Fibroblast of lung (primary cell): ENCODE measurements around the gene PRSS16. TPM values are rescaled to one million over a fixed set of nuclear protein-coding genes. Genes with fewer than 3 reads are reported as not detected.
A peak's percentile ranks its signal among the peaks of the same experiment; 100 is the strongest.

Experiments used
- DNase-seq, 2 donors: peaks; one replicate each; pipeline versions ENCODE4 v3.0.0 to v3.0.0-alpha.2; 2010; ENCODE audit warnings: low read depth in 2 of 2
- H2AFZ ChIP-seq: 2 replicates; pipeline ENCODE4 v1.5.1; 2012; ENCODE audit warnings: low read length, control low read depth, inconsistent platforms
- H3K27ac ChIP-seq: 2 replicates; pipeline ENCODE4 v1.5.1; 2011; ENCODE audit warnings: low read length, control low read depth; ENCODE audit not compliant: insufficient read depth
- H3K27me3 ChIP-seq: 2 replicates; pipeline ENCODE4 v1.5.1; 2011; ENCODE audit warnings: mild to moderate bottlenecking, low read length; ENCODE audit not compliant: control insufficient read depth, insufficient read depth
- H3K36me3 ChIP-seq: 2 replicates; pipeline ENCODE4 v1.5.1; 2011; ENCODE audit warnings: low read length; ENCODE audit not compliant: control insufficient read depth, insufficient read depth
- H3K4me1 ChIP-seq: 2 replicates; pipeline ENCODE4 v1.5.1; 2011; ENCODE audit warnings: low read length; ENCODE audit not compliant: control insufficient read depth, insufficient read depth; ENCODE audit errors: extremely low read depth
- H3K4me2 ChIP-seq: 2 replicates; pipeline ENCODE4 v1.5.1; 2011; ENCODE audit warnings: low read length, control low read depth; ENCODE audit not compliant: insufficient read depth; ENCODE audit errors: extremely low read depth
- H3K4me3 ChIP-seq, 4 experiments: fragments of 200-600 bp in 1 of 4; sonication (generic) in 1 of 4; replicated peaks in 1 of 4; 2 replicates each; pipeline ENCODE4 v1.5.1; 2011 to 2016; ENCODE audit warnings: low read length in 4 of 4, low read depth in 3 of 4, mild to moderate bottlenecking in 3 of 4, control low read depth in 2 of 4, inconsistent platforms in 1 of 4, mixed read lengths in 1 of 4; ENCODE audit not compliant: insufficient read depth in 1 of 4; ENCODE audit errors: control extremely low read depth in 1 of 4
- H3K79me2 ChIP-seq: 2 replicates; pipeline ENCODE4 v1.5.1; 2012; ENCODE audit warnings: mild to moderate bottlenecking, low read length, inconsistent platforms; ENCODE audit not compliant: control insufficient read depth, insufficient read depth
- H3K9ac ChIP-seq: 2 replicates; pipeline ENCODE4 v1.5.1; 2011; ENCODE audit warnings: mild to moderate bottlenecking, low read length, control low read depth; ENCODE audit not compliant: insufficient read depth
- H3K9me3 ChIP-seq: 2 replicates; pipeline ENCODE4 v1.5.1; 2012; ENCODE audit warnings: low read depth, low read length; ENCODE audit not compliant: control insufficient read depth, insufficient read depth
- H4K20me1 ChIP-seq: 2 replicates; pipeline ENCODE4 v1.5.1; 2011; ENCODE audit warnings: low read length; ENCODE audit not compliant: control insufficient read depth, insufficient read depth; ENCODE audit errors: extremely low read depth
- CTCF ChIP-seq, 2 donors: IDR thresholded peaks in 1 of 2; conservative IDR thresholded peaks in 1 of 2; 1 replicate in 1 of 2; 2 replicates in 1 of 2; pipeline ENCODE4 v1.5.1; 2011 to 2012; ENCODE audit warnings: low read length in 2 of 2, control low read depth in 1 of 2, inconsistent platforms in 1 of 2, low read depth in 1 of 2, mild to moderate bottlenecking in 1 of 2
- EZH2 ChIP-seq: IDR thresholded peaks from 2 replicates; pipeline ENCODE4 v1.5.1; 2012; ENCODE audit warnings: low read length, control low read depth, mild to moderate bottlenecking; ENCODE audit errors: missing control alignments
- polyA plus RNA-seq, 2 donors: library from polyadenylated mRNA; depleted of rRNA in 1 of 2; stranded (reverse) in 1 of 2; unstranded in 1 of 2; fragments of >200 nt; gene quantifications; 2 replicates each; pipeline ENCODE4 v1.2.1, GENCODE V29; 2011 to 2012; ENCODE audit warnings: missing spikeins in 1 of 2
- total RNA-seq: library from RNA; depleted of rRNA; stranded (reverse); fragments of >200 nt; gene quantifications from 2 replicates; pipeline ENCODE4 v1.2.1, GENCODE V29; 2014

The PRSS16 gene
- total and polyA plus RNA-seq, 2 donors (not counting 1 experiment from before 2014, with no cell fraction given) = not detected

GRCh38 chr6:27280540-27281000 lies 33.1 kb downstream of the PRSS16 start:
- no peak overlapping the region for H3K27ac ChIP-seq
- no peak for DNase-seq
- peak overlapping the region; percentile 94 for H3K4me2 ChIP-seq
- H3K27me3 ChIP-seq = peaks cover 12% of the 10 kb centered on the region
- H3K79me2 ChIP-seq = no peaks in the 10 kb centered on the region
- peak overlapping the region; percentile 16 for H3K9ac ChIP-seq
- peak overlapping the region; percentile 37 to 76 (median 49) for H3K4me3 ChIP-seq
- TF ChIP-seq EZH2 (no peak), CTCF (conservative IDR thresholded peaks at IDR 0.05 in 1 of 2, IDR thresholded peaks at IDR 0.05 in 1 of 2; ENCODE audit: low read depth in 1 of 2, low read length in 2 of 2) (no peak)
- no peak overlapping the region for H2AFZ ChIP-seq
- no peaks in the 10 kb centered on the region for H4K20me1 ChIP-seq
- H3K36me3 ChIP-seq = no peaks in the 10 kb centered on the region
- no peaks in the 10 kb centered on the region for H3K9me3 ChIP-seq
- H3K4me1 ChIP-seq = no peaks in the 10 kb centered on the region

GRCh38 chr6:27281105-27281539 lies 33.6 kb downstream of the PRSS16 start:
- H3K4me2 ChIP-seq = peak overlapping the region; percentile 44

GRCh38 chr6:27281569-27281968 lies 34.1 kb downstream of the PRSS16 start:
- Histone ChIP-seq H2AFZ (no peak overlapping the region), H3K79me2 (no peaks in the 10 kb centered on the region), H3K27me3 (peaks cover 12% of the 10 kb centered on the region), H4K20me1 (no peaks in the 10 kb centered on the region), H3K9ac (no peak overlapping the region), H3K9me3 (no peaks in the 10 kb centered on the region), H3K4me2 (no peak overlapping the region), H3K4me3 (peak overlapping the region in 1 of 4 experiments; percentile 76), H3K27ac (no peak overlapping the region), H3K36me3 (no peaks in the 10 kb centered on the region), H3K4me1 (no peaks in the 10 kb centered on the region)
- no peak for DNase-seq
- TF ChIP-seq EZH2 (no peak), CTCF (conservative IDR thresholded peaks at IDR 0.05 in 1 of 2, IDR thresholded peaks at IDR 0.05 in 1 of 2; ENCODE audit: low read depth in 1 of 2, low read length in 2 of 2) (no peak)

More at GRCh38 chr6:27281105-27281539, 33.6 kb downstream of the PRSS16 start:
- H3K27me3 ChIP-seq = peaks cover 12% of the 10 kb centered on the region
- no peaks in the 10 kb centered on the region for H3K4me1 ChIP-seq
- H3K79me2 ChIP-seq = no peaks in the 10 kb centered on the region
- H3K9me3 ChIP-seq = no peaks in the 10 kb centered on the region
- TF ChIP-seq CTCF (conservative IDR thresholded peaks at IDR 0.05 in 1 of 2, IDR thresholded peaks at IDR 0.05 in 1 of 2; ENCODE audit: low read depth in 1 of 2, low read length in 2 of 2) (no peak), EZH2 (no peak)
- H4K20me1 ChIP-seq = no peaks in the 10 kb centered on the region
- peak overlapping the region; percentile 37 to 76 (median 49) for H3K4me3 ChIP-seq
- no peak overlapping the region for H2AFZ ChIP-seq
- no peak overlapping the region for H3K9ac ChIP-seq
- no peaks in the 10 kb centered on the region for H3K36me3 ChIP-seq
- H3K27ac ChIP-seq = no peak overlapping the region
- DNase-seq = no peak
